GM19463 (cell line): ENCODE results near the gene USP53.
"Not testable (repeated sequence)": the region's sequence is repeated elsewhere in the genome, so short reads cannot be mapped to it uniquely, and the experiment has no call there.

Source experiments
- ATAC-seq: cut with Tn5 transposase; IDR thresholded peaks from one replicate; pipeline ENCODE4 v1.9.1; 2021; ENCODE audit warnings: mild to moderate bottlenecking, moderate library complexity; ENCODE audit not compliant: unreplicated experiment

The USP53 gene

GRCh38 chr4:119313237-119313636, 100.7 kb downstream of the USP53 start:
- no peak for ATAC-seq

DNA sequence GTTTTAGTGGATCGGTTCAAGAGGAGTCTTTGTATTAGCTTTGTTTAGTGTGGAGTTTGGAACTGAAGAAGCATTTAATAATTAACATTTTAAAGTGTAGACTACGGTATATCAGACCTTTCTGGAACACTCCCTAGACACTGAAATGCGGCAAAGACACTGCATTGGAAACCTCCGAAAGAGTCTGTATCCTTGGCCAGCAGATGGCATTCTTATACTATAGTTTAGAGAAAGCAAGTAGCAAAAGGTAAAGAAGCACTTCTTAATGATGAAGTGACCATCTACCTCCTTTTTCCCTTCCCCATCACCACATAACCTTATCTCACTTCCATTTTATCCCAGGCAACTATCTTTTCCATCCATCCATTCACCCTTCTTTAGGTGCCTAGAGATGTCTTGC, 101.8 kb downstream of the USP53 start:
- ATAC-seq = peak; percentile 63

DNA sequence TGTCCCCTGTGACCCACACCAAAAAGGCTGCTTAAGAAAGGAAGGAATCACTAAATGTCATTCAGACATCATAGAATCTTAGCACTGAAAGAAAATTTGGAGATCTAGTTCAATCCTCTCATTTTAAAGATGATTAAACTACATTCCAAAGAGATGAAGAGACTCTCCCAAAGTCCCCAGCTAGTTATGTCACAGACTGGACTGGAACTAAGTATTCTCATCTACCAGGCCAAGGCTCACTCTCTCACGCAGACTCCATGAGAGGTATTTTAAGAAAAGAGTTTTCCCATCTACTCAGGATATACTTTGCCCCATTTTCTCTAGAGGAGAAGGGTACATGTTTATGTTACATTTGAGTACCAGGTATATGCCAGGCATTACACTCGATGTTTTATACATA, 102.5 kb downstream of the USP53 start:
- no peak for ATAC-seq

- ATAC-seq = no peak
Observed at GRCh38 chr4:119317990-119318389, 105.5 kb downstream of the USP53 start.

- no peak for ATAC-seq
Observed at GRCh38 chr4:119321921-119322687, 109.6 kb downstream of the USP53 start, which contains the start of gene FABP2. Gene FABP2, minus strand, starts transcription at chr4:119322138. Its CDS starts 36 bp downstream, at chr4:119322102.

- ATAC-seq = no peak
Observed at GRCh38 chr4:119328695-119329094, 116.2 kb downstream of the USP53 start.

DNA sequence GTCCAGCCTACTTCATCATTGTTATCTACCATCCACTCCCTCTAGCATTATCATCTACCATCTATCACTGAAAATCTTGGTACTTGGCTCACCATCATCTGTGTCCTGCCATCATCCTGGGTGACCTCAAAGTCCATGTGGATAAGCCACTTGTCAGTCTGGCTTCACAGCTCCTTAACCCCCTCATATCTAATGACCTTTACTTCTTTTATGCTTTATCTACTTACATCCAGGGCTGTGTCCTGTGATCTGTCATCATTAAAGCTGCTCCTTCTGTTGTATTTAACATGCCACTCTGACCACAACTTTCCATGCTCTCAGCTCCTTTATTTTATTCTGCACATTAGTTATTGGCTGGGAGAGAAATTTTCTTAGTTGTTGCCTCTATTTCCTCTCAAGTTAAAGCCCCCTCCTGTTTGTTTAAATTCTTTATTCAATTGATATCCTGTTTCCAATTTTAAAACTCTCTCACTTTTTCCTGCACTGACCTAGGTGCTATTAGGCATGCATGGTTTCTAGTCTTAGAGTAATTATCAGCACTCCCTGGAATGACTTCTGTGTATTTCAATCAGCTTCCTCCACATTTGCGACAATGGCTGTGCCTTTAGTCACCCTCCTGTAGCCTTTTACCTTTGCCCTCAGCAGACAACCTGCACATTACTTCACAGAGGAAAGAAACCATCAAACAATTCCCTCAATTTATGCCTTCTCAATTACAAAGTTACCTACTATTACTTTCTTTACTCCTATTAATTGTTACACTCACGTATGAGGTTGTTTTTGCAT, 117.5 kb downstream of the USP53 start:
- ATAC-seq = no peak

GRCh38 chr4:119336332-119336979, 123.9 kb downstream of the USP53 start:
- not testable (repeated sequence) for ATAC-seq

DNA sequence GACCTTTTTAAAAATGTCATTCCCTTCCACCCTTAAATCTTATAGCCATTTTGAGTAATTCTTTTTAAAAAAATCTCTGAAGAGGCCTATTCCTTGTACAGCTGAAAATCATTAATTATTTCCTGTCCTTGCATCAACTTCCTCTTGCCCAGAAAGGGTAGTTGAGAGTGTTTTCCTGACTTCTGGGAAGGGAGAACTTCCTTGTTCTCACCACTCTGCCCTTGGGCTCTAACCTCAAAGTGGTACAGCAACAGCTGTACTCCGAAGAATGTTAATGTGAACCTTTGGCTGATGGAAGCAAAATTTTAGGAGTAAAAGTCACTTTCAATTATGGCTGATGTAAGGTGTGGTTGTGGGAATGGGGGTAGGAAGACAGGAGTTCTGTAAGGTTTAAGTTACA, 124.5 kb downstream of the USP53 start:
- no peak for ATAC-seq

- ATAC-seq = not testable (repeated sequence)
Observed at GRCh38 chr4:119339895-119340294, 127.4 kb downstream of the USP53 start.

DNA sequence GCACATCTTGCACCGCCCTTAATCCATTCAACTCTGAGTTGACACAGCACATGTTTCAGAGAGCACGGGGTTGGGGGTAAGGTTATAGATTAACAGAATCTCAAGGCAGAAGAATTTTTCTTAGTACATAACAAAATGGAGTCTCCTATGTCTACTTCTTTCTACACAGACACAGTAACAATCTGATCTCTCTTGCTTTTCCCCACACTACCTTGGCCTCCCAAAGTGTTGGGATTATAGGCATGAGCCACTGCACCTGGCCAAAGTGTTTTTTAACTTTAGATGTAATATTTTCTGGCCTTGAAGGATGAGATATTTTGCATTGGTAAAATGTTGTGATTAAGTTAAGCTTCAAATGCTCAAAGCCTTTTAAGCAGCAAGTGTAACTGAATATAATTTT, 130.8 kb downstream of the USP53 start:
- ATAC-seq = not testable (repeated sequence)
